Nephron progenitor cell (in vitro differentiated cells): ENCODE measurements around the gene HNRNPA0.

Source experiments
- DNase-seq: peaks from one replicate; pipeline ENCODE4 v3.0.0; 2021
- H3K27ac Mint-ChIP-seq: 2 replicates; pipeline ENCODE4 v1.8.0; 2021; ENCODE audit warnings: mild to moderate bottlenecking, moderate library complexity, mixed read lengths
- H3K27me3 Mint-ChIP-seq: 2 replicates; pipeline ENCODE4 v1.8.0; 2021; ENCODE audit warnings: mild to moderate bottlenecking, low read depth, mixed read lengths; ENCODE audit not compliant: poor library complexity
- H3K36me3 Mint-ChIP-seq: 2 replicates; pipeline ENCODE4 v1.8.0; 2021; ENCODE audit warnings: low read depth, mixed read lengths
- H3K4me1 Mint-ChIP-seq: 2 replicates; pipeline ENCODE4 v1.8.0; 2021; ENCODE audit warnings: mixed read lengths
- H3K4me3 Mint-ChIP-seq: 2 replicates; pipeline ENCODE4 v1.8.0; 2021; ENCODE audit warnings: mild to moderate bottlenecking, moderate library complexity, mixed read lengths
- H3K9me3 Mint-ChIP-seq: 2 replicates; pipeline ENCODE4 v1.8.0; 2021; ENCODE audit warnings: mild to moderate bottlenecking, moderate library complexity, mixed read lengths
- CTCF ChIP-seq: fragments of 200-600 bp; sonication (generic); IDR thresholded peaks from 2 replicates; pipeline ENCODE4 v1.5.0; 2021; ENCODE audit warnings: antibody characterized with exemption

HNRNPA0 gene

GRCh38 chr5:137751869-137752491 is 2.2 kb downstream of the HNRNPA0 start:
- Mint-ChIP-seq H3K27ac (peak overlapping the region; percentile 55), H3K4me3 (peak overlapping the region; percentile 98), H3K36me3 (peaks cover 28% of the 10 kb centered on the region), H3K27me3 (peaks cover 3% of the 10 kb centered on the region), H3K9me3 (no peaks in the 10 kb centered on the region), H3K4me1 (peaks cover 28% of the 10 kb centered on the region)
- DNase-seq, result no peak
- TF ChIP-seq CTCF, result peak; percentile 75

GRCh38 chr5:137750436-137750835 is 3.7 kb downstream of the HNRNPA0 start:
- Mint-ChIP-seq H3K9me3 (no peaks in the 10 kb centered on the region), H3K4me3 (peak overlapping the region; percentile 98), H3K36me3 (peaks cover 28% of the 10 kb centered on the region), H3K4me1 (peaks cover 28% of the 10 kb centered on the region), H3K27me3 (no peaks in the 10 kb centered on the region), H3K27ac (no peak overlapping the region)
- TF ChIP-seq CTCF, result no peak
- no peak for DNase-seq

GRCh38 chr5:137747848-137748247 is 6.3 kb downstream of the HNRNPA0 start:
- Mint-ChIP-seq H3K4me1 (peaks cover 22% of the 10 kb centered on the region), H3K36me3 (peaks cover 25% of the 10 kb centered on the region), H3K4me3 (no peak overlapping the region), H3K9me3 (no peaks in the 10 kb centered on the region), H3K27ac (no peak overlapping the region), H3K27me3 (no peaks in the 10 kb centered on the region)
- TF ChIP-seq CTCF, result no peak
- DNase-seq, result no peak

- Mint-ChIP-seq H3K9me3 (peaks cover 8% of the 10 kb centered on the region), H3K4me3 (no peak overlapping the region), H3K4me1 (no peaks in the 10 kb centered on the region), H3K27ac (no peak overlapping the region), H3K27me3 (no peaks in the 10 kb centered on the region), H3K36me3 (no peaks in the 10 kb centered on the region)
- peak; percentile 55 for DNase-seq
- peak; percentile 64 for TF ChIP-seq CTCF
These were observed 11.0 kb downstream of the HNRNPA0 start for GRCh38 chr5:137743031-137743640.

- no peak overlapping the region for H3K4me3 Mint-ChIP-seq
- no peak for TF ChIP-seq CTCF
- H3K9me3 Mint-ChIP-seq, result peaks cover 14% of the 10 kb centered on the region
- peaks cover 4% of the 10 kb centered on the region for H3K27me3 Mint-ChIP-seq
- no peak overlapping the region for H3K27ac Mint-ChIP-seq
- H3K36me3 Mint-ChIP-seq, result peaks cover 4% of the 10 kb centered on the region
- DNase-seq, result no peak
- H3K4me1 Mint-ChIP-seq, result no peaks in the 10 kb centered on the region
These were observed 12.4 kb downstream of the HNRNPA0 start for GRCh38 chr5:137741718-137742117.

- H3K9me3 Mint-ChIP-seq, result peaks cover 14% of the 10 kb centered on the region
- H3K27me3 Mint-ChIP-seq, result peaks cover 4% of the 10 kb centered on the region
- H3K4me1 Mint-ChIP-seq, result no peaks in the 10 kb centered on the region
- H3K27ac Mint-ChIP-seq, result no peak overlapping the region
- H3K36me3 Mint-ChIP-seq, result peaks cover 4% of the 10 kb centered on the region
- no peak overlapping the region for H3K4me3 Mint-ChIP-seq
- DNase-seq, result no peak
- no peak for TF ChIP-seq CTCF
These were observed 14.4 kb downstream of the HNRNPA0 start for GRCh38 chr5:137739737-137740136.
